Neural progenitor cell (in vitro differentiated cells): ENCODE data around the gene TMEM179B. TPM values are rescaled to one million over a fixed set of nuclear protein-coding genes. Genes with fewer than 3 reads are reported as not detected.
A peak's percentile ranks its signal among the peaks of the same experiment; 100 is the strongest.
"Not testable (repeated sequence)": the region's sequence is repeated elsewhere in the genome, so short reads cannot be mapped to it uniquely, and the experiment has no call there.

ENCODE experiments used
- DNase-seq: peaks from one replicate; pipeline ENCODE4 v3.0.0-alpha.2; 2016; ENCODE audit warnings: low spot score
- H2AFZ ChIP-seq: fragments of 200-600 bp; sonication (generic); replicated peaks from 2 replicates; pipeline ENCODE4 v1.6.1; 2016; ENCODE audit warnings: antibody characterized with exemption
- H3F3A ChIP-seq: fragments of 200-600 bp; sonication (generic); 2 replicates; pipeline ENCODE4 v1.6.1; 2016; ENCODE audit warnings: antibody characterized with exemption, low read depth
- H3K27ac ChIP-seq: fragments of 200-600 bp; sonication (generic); 2 replicates; pipeline ENCODE4 v1.5.1; 2016; ENCODE audit warnings: mild to moderate bottlenecking
- H3K27me3 ChIP-seq: fragments of 200-600 bp; sonication (generic); 2 replicates; pipeline ENCODE4 v1.6.1; 2016; ENCODE audit warnings: mild to moderate bottlenecking, moderate library complexity
- H3K36me3 ChIP-seq: fragments of 200-600 bp; sonication (generic); 2 replicates; pipeline ENCODE4 v1.5.1; 2016
- H3K4me1 ChIP-seq: fragments of 200-600 bp; sonication (generic); 2 replicates; pipeline ENCODE4 v1.6.1; 2016; ENCODE audit warnings: mixed run types
- H3K4me2 ChIP-seq: fragments of 200-600 bp; sonication (generic); 2 replicates; pipeline ENCODE4 v1.6.1; 2016
- H3K4me3 ChIP-seq: fragments of 200-600 bp; sonication (generic); 2 replicates; pipeline ENCODE4 v1.5.1; 2016
- H3K79me2 ChIP-seq: fragments of 200-600 bp; sonication (generic); 2 replicates; pipeline ENCODE4 v1.6.1; 2016; ENCODE audit warnings: low read depth
- H3K9ac ChIP-seq: fragments of 200-600 bp; sonication (generic); 2 replicates; pipeline ENCODE4 v1.6.1; 2016
- H3K9me3 ChIP-seq: fragments of 200-600 bp; sonication (generic); 2 replicates; pipeline ENCODE4 v1.5.1; 2016; ENCODE audit warnings: low read depth
- H4K20me1 ChIP-seq: fragments of 200-600 bp; sonication (generic); 2 replicates; pipeline ENCODE4 v1.6.1; 2016; ENCODE audit warnings: low read depth
- H3K27ac Mint-ChIP-seq: 3 replicates; pipeline ENCODE4 v1.8.0; 2021; ENCODE audit warnings: mixed read lengths
- H3K27me3 Mint-ChIP-seq: 2 replicates; pipeline ENCODE4 v1.8.0; 2022; ENCODE audit warnings: low read depth, mild to moderate bottlenecking, inconsistent platforms, moderate library complexity, mixed read lengths; ENCODE audit not compliant: insufficient read depth
- H3K36me3 Mint-ChIP-seq: 3 replicates; pipeline ENCODE4 v1.8.0; 2021; ENCODE audit warnings: mixed read lengths
- H3K4me1 Mint-ChIP-seq: 3 replicates; pipeline ENCODE4 v1.8.0; 2021; ENCODE audit warnings: mixed read lengths
- H3K4me3 Mint-ChIP-seq: 3 replicates; pipeline ENCODE4 v1.8.0; 2021; ENCODE audit warnings: mild to moderate bottlenecking, moderate library complexity, mixed read lengths
- H3K9me3 Mint-ChIP-seq: 3 replicates; pipeline ENCODE4 v1.8.0; 2020; ENCODE audit warnings: mixed read lengths
- CTCF ChIP-seq: fragments of 200-600 bp; sonication (generic); IDR thresholded peaks from 2 replicates; pipeline ENCODE4 v1.5.1; 2017; ENCODE audit warnings: antibody characterized with exemption, mild to moderate bottlenecking
- EZH2 ChIP-seq: fragments of 200-600 bp; sonication (generic); IDR thresholded peaks from 2 replicates; pipeline ENCODE4 v1.6.1; 2017; ENCODE audit warnings: antibody characterized with exemption, mild to moderate bottlenecking, moderate library complexity
- EZH2phosphoT487 ChIP-seq: fragments of 200-600 bp; sonication (generic); IDR thresholded peaks from 2 replicates; pipeline ENCODE4 v1.6.1; 2017; ENCODE audit warnings: antibody characterized with exemption
- total RNA-seq: library from RNA; depleted of rRNA; stranded (reverse); fragments of >200 nt; gene quantifications from 2 replicates; pipeline ENCODE4 v1.2.3, GENCODE V29; 2015; ENCODE audit warnings: low replicate concordance

The TMEM179B gene
- total RNA-seq, 1 donor from 2014 or later, result 24.5 TPM

DNA sequence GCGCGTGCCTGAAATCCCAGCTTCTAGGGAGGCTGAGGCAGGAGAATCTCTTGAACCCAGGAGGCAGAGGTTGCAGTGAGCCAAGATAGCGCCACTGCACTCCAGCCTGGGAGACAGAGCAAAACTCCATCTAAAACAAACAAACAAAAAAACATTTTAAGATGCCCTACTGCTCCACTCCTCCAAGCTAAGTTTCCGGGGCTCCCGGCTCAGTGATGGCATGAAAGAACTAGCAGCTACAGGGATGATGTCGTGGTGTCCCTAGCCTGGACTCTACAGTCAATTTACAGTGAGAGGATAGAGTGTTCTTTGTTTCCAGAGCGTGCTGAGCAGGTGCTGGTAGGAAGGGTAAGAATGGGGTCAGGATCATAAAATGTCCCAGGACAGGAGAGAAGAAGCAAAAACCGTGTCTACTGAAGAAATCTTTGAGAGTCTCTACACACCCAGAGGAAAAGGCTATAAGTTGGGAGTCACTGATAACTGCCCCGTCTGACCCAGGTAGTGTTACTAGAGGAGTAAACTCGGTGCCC, 32.1 kb upstream of the TMEM179B start:
- H3K27me3 Mint-ChIP-seq, result peaks cover 7% of the 10 kb centered on the region
- Histone ChIP-seq H2AFZ (no peak overlapping the region), H4K20me1 (no peaks in the 10 kb centered on the region), H3K27ac (no peak overlapping the region), H3K9ac (no peak overlapping the region), H3K27me3 (no peaks in the 10 kb centered on the region), H3K9me3 (no peaks in the 10 kb centered on the region), H3K4me1 (no peaks in the 10 kb centered on the region), H3F3A (peaks cover 36% of the 10 kb centered on the region), H3K4me3 (no peak overlapping the region), H3K36me3 (no peaks in the 10 kb centered on the region), H3K4me2 (peak overlapping the region; percentile 68), H3K79me2 (peaks cover 29% of the 10 kb centered on the region)
- H3K4me3 Mint-ChIP-seq, result peak overlapping the region; percentile 98
- H3K4me1 Mint-ChIP-seq, result peaks cover 7% of the 10 kb centered on the region
- H3K9me3 Mint-ChIP-seq, result no peaks in the 10 kb centered on the region
- H3K36me3 Mint-ChIP-seq, result peaks cover 2% of the 10 kb centered on the region
- peak overlapping the region; percentile 3 for H3K27ac Mint-ChIP-seq
- no peak for DNase-seq
- TF ChIP-seq EZH2, result no peak
- no peak for TF ChIP-seq EZH2phosphoT487
- TF ChIP-seq CTCF, result no peak

DNA sequence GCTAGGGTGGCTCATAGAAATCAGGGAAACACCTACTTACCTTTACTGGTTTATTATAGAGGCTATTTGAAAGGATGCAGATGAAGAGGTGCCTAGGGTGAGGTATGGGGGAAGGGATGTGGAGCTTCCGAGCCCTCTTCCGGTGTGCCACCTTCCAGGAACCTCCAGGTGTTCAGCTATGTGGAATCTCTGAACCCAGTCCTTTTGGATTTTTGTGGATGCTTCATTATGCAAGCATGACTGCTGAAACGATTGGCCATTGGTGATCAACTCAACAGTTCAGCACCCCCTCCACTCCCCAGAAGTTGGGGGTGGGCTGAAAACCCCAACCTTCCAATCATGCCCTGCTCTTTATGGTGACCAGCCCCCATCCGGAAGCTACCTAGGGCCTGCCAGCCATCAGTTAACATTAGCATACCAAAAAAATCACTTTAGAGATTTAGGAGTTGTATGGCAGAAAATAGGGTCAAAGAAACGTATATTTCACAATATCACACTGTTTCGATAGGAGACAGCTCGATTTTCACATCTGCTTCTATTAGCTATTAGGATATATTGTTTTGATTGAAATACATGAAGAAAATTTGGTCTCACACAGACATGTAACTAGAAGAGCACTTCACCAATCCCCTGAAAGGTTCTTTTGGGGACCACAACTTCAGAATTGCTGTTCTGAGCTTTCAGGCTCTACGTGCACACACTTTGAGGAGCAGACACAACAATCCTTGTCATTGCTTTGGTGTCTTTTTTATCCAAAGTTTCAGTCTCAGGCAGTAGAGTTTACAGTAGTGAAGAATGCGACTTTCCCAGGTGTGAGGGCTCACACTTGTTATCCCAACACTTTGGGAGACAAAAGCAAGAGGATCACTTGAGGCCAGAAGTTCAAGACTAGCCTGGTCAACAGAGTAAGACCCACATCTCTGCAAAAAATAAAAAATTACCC, 29.1 kb upstream of the TMEM179B start:
- Mint-ChIP-seq H3K4me3 (no peak overlapping the region), H3K9me3 (no peaks in the 10 kb centered on the region), H3K4me1 (peaks cover 16% of the 10 kb centered on the region), H3K36me3 (peaks cover 2% of the 10 kb centered on the region), H3K27me3 (peaks cover 7% of the 10 kb centered on the region), H3K27ac (no peak overlapping the region)
- Histone ChIP-seq H3K36me3 (no peaks in the 10 kb centered on the region), H3F3A (peaks cover 51% of the 10 kb centered on the region), H3K4me2 (no peak overlapping the region), H2AFZ (peak overlapping the region; percentile 83), H3K4me1 (peaks cover 8% of the 10 kb centered on the region), H3K79me2 (peaks cover 21% of the 10 kb centered on the region), H3K9ac (no peak overlapping the region), H3K9me3 (no peaks in the 10 kb centered on the region), H3K27ac (no peak overlapping the region), H4K20me1 (no peaks in the 10 kb centered on the region), H3K4me3 (no peak overlapping the region), H3K27me3 (no peaks in the 10 kb centered on the region)
- TF ChIP-seq EZH2phosphoT487, result no peak
- no peak for TF ChIP-seq EZH2
- TF ChIP-seq CTCF, result no peak
- DNase-seq, result no peak

DNA sequence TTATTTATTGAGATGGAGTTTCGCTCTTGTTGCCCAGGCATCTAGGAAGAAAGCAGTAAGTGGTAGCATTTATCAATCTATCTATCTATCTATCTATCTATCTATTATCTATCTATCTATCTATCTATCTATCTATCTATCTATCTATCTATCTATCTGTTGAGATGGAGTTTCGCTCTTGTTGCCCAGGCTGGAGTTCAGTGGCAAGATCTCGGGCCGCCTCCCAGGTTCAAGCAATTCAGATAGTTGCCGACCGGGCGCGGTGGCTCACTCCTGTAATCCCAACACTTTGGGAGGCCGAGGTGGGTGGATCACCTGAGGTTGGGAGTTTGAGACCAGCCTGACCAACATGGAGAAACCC, 26.4 kb upstream of the TMEM179B start:
- Histone ChIP-seq H3F3A (peaks cover 34% of the 10 kb centered on the region), H3K4me3 (peak overlapping the region; percentile 79), H3K4me2 (peak overlapping the region; percentile 73), H3K79me2 (peaks cover 26% of the 10 kb centered on the region)
- H3K9me3 ChIP-seq, H4K20me1 ChIP-seq, H3K9me3 Mint-ChIP-seq, H3K4me1 ChIP-seq, H3K27me3 ChIP-seq, H3K27ac ChIP-seq, DNase-seq, H3K27me3 Mint-ChIP-seq, H2AFZ ChIP-seq, H3K36me3 ChIP-seq, H3K9ac ChIP-seq: not testable (repeated sequence)
- Mint-ChIP-seq H3K4me3 (peak overlapping the region; percentile 98), H3K27ac (peak overlapping the region; percentile 46), H3K36me3 (peaks cover 10% of the 10 kb centered on the region), H3K4me1 (peaks cover 13% of the 10 kb centered on the region)

- H2AFZ ChIP-seq, result peak overlapping the region; percentile 16
- H3K9ac ChIP-seq, result no peak overlapping the region
- TF ChIP-seq EZH2phosphoT487 (no peak), EZH2 (peak; percentile 38)
- no peaks in the 10 kb centered on the region for H3K36me3 ChIP-seq
- no peaks in the 10 kb centered on the region for H3K9me3 ChIP-seq
- H3F3A ChIP-seq, result peaks cover 41% of the 10 kb centered on the region
- H3K4me1 ChIP-seq, result peaks cover 11% of the 10 kb centered on the region
- peak overlapping the region; percentile 92 for H3K4me3 Mint-ChIP-seq
- no peaks in the 10 kb centered on the region for H3K9me3 Mint-ChIP-seq
- no peaks in the 10 kb centered on the region for H3K27me3 ChIP-seq
- peak overlapping the region; percentile 89 for H3K27ac ChIP-seq
- H3K27ac Mint-ChIP-seq, result peak overlapping the region; percentile 98
- H4K20me1 ChIP-seq, result no peaks in the 10 kb centered on the region
- H3K4me2 ChIP-seq, result peak overlapping the region; percentile 77
- peak overlapping the region; percentile 86 for H3K4me3 ChIP-seq
- H3K36me3 Mint-ChIP-seq, result peaks cover 11% of the 10 kb centered on the region
- no peak for DNase-seq
- H3K79me2 ChIP-seq, result peaks cover 32% of the 10 kb centered on the region
- H3K27me3 Mint-ChIP-seq, result peaks cover 10% of the 10 kb centered on the region
- H3K4me1 Mint-ChIP-seq, result peaks cover 26% of the 10 kb centered on the region
Measured at GRCh38 chr11:62770778-62771143, 16.4 kb upstream of the TMEM179B start.
